Keratinocyte (primary cell): ENCODE data around the gene SYT2. TPM values are rescaled to one million over a fixed set of nuclear protein-coding genes. Genes with fewer than 3 reads are reported as not detected.

Experiments used
- DNase-seq: peaks from one replicate; pipeline ENCODE4 v3.0.0-alpha.2; 2011; ENCODE audit warnings: low read depth, missing footprints, low spot score
- FAIRE-seq: peaks from 2 replicates; lab custom pipeline; 2011; peaks lifted over from hg19 to GRCh38; lab: Jason Lieb, UNC
- H2AFZ ChIP-seq: 2 replicates; pipeline ENCODE4 v1.6.0; 2012; ENCODE audit warnings: low read length, control low read depth, inconsistent platforms; ENCODE audit not compliant: control insufficient read depth
- H3K27ac ChIP-seq: 2 replicates; pipeline ENCODE4 v1.5.1; 2011; ENCODE audit warnings: low read length; ENCODE audit not compliant: control insufficient read depth, insufficient read depth
- H3K27me3 ChIP-seq: 3 replicates; pipeline ENCODE4 v1.6.0; 2011; ENCODE audit warnings: low read length; ENCODE audit not compliant: control insufficient read depth, insufficient read depth; ENCODE audit errors: extremely low read depth
- H3K36me3 ChIP-seq, 2 experiments: 2 replicates in 1 of 2; 3 replicates in 1 of 2; pipeline ENCODE4 v1.5.1; 2011; ENCODE audit warnings: low read length in 2 of 2, mild to moderate bottlenecking in 1 of 2; ENCODE audit not compliant: control insufficient read depth in 2 of 2, insufficient read depth in 2 of 2; ENCODE audit errors: extremely low read depth in 1 of 2
- H3K4me1 ChIP-seq: 3 replicates; pipeline ENCODE4 v1.5.1; 2011; ENCODE audit warnings: low read length; ENCODE audit not compliant: control insufficient read depth, insufficient read depth; ENCODE audit errors: extremely low read depth
- H3K4me2 ChIP-seq: 3 replicates; pipeline ENCODE4 v1.6.0; 2011; ENCODE audit warnings: low read depth, low read length; ENCODE audit not compliant: control insufficient read depth, insufficient read depth; ENCODE audit errors: extremely low read depth
- H3K4me3 ChIP-seq, 3 experiments: fragments of 200-600 bp in 1 of 3; sonication (generic) in 1 of 3; 2 replicates in 2 of 3; 3 replicates in 1 of 3; pipeline ENCODE4 v1.5.1; 2011 to 2016; ENCODE audit warnings: low read length in 3 of 3, mild to moderate bottlenecking in 3 of 3, control low read depth in 2 of 3, inconsistent platforms in 1 of 3, low read depth in 1 of 3, mixed read lengths in 1 of 3, mixed run types in 1 of 3, moderate library complexity in 1 of 3; ENCODE audit not compliant: control insufficient read depth in 2 of 3, insufficient read depth in 2 of 3; ENCODE audit errors: extremely low read depth in 1 of 3
- H3K79me2 ChIP-seq: 2 replicates; pipeline ENCODE4 v1.6.0; 2012; ENCODE audit warnings: low read length; ENCODE audit not compliant: control insufficient read depth, insufficient read depth
- H3K9ac ChIP-seq: 3 replicates; pipeline ENCODE4 v1.6.0; 2011; ENCODE audit warnings: low read length; ENCODE audit not compliant: control insufficient read depth, insufficient read depth; ENCODE audit errors: extremely low read depth
- H3K9me1 ChIP-seq: 3 replicates; pipeline ENCODE4 v1.6.0; 2011; ENCODE audit warnings: low read length; ENCODE audit not compliant: control insufficient read depth, insufficient read depth; ENCODE audit errors: extremely low read depth
- H3K9me3 ChIP-seq: 2 replicates; pipeline ENCODE4 v1.5.1; 2012; ENCODE audit warnings: low read depth, low read length; ENCODE audit not compliant: control insufficient read depth
- H4K20me1 ChIP-seq: 3 replicates; pipeline ENCODE4 v1.6.0; 2011; ENCODE audit warnings: low read length; ENCODE audit not compliant: control insufficient read depth, insufficient read depth; ENCODE audit errors: extremely low read depth
- EZH2 ChIP-seq: IDR thresholded peaks from one replicate; pipeline ENCODE4 v1.6.1; 2012; ENCODE audit warnings: inconsistent platforms, mild to moderate bottlenecking, low read length, moderate library complexity
- dilution Hi-C: fragments of 300-500 bp; cut with MboI; formaldehyde crosslinking; loops from one replicate; pipeline ENCODE4 v1.7.0; 2020; ENCODE audit warnings: low sequenced_read_pairs; ENCODE audit not compliant: extremely low pct_ligation_motif_present
- polyA minus RNA-seq, 3 experiments: library from RNA; depleted of rRNA, polyadenylated mRNA; stranded (reverse); fragments of >200 nt; gene quantifications; 1 replicate in 1 of 3; 2 replicates in 1 of 3; 3 replicates in 1 of 3; pipeline ENCODE4 v1.2.3, GENCODE V29; 2011
- polyA plus RNA-seq, 5 experiments: library from polyadenylated mRNA; depleted of rRNA in 3 of 5; stranded (reverse) in 3 of 5; stranded (forward) in 1 of 5; unstranded in 1 of 5; fragments of >200 nt; gene quantifications; 1 replicate in 1 of 5; 2 replicates in 3 of 5; 3 replicates in 1 of 5; pipeline versions ENCODE4 v1.2.1 to v1.2.3, GENCODE V29; 2011 to 2012; ENCODE audit warnings: missing spikeins in 2 of 5, low read depth in 1 of 5, low replicate concordance in 1 of 5
- TF ChIP-seq, protein P1 (sequence below), 3 experiments: IDR thresholded peaks in 1 of 3; conservative IDR thresholded peaks in 1 of 3; optimal IDR thresholded peaks in 1 of 3; 2 replicates in 2 of 3; 3 replicates in 1 of 3; pipeline versions ENCODE3 to v1.5.1; 2011; ENCODE audit warnings: low read length in 3 of 3, mild to moderate bottlenecking in 3 of 3, moderate library complexity in 2 of 3, control low read depth in 1 of 3, inconsistent platforms in 1 of 3; ENCODE audit not compliant: insufficient read depth in 2 of 3; ENCODE audit errors: extremely low read depth in 1 of 3

SYT2 gene
- polyA plus RNA-seq (0.01 TPM in 2 of 3 replicates, not detected in the other), polyA minus RNA-seq (0.06 to 0.07 TPM in 2 of 3 replicates, not detected in the other)
- not detected for polyA plus RNA-seq (2011; ENCODE audit: low read depth)
- 0.01 TPM in 1 of 2 replicates, not detected in the other for polyA plus RNA-seq (2011; cell fraction: cytosol; rRNA removed)
- polyA plus RNA-seq (2011; cell fraction: nucleus; rRNA removed), result 0.03 and 0.05 TPM in 2 replicates
- polyA plus RNA-seq (2012; ENCODE audit: low replicate concordance), result 0.11 TPM in 1 of 2 replicates, not detected in the other
- not detected for polyA minus RNA-seq (2011; cell fraction: cytosol; rRNA and poly(A)+ RNA removed)
- not detected in 2 replicates for polyA minus RNA-seq (2011; cell fraction: nucleus; rRNA and poly(A)+ RNA removed)

- no peaks in the 10 kb centered on the region for H3K79me2 ChIP-seq
- FAIRE-seq (no peak), DNase-seq (no peak)
- H3K27me3 ChIP-seq, result peaks cover 65% of the 10 kb centered on the region
- dilution Hi-C loops, result no loop called here
- no peaks in the 10 kb centered on the region for H4K20me1 ChIP-seq
- no peaks in the 10 kb centered on the region for H3K9me3 ChIP-seq
- no peak within 1 kb of the TSS for H3K27ac ChIP-seq
- H3K9me1 ChIP-seq, result no peaks in the 10 kb centered on the region
- no peaks in the 10 kb centered on the region for H3K4me1 ChIP-seq
- no peak within 1 kb of the TSS for H3K9ac ChIP-seq
- H3K36me3 ChIP-seq, result no peaks in the 10 kb centered on the region
- TF ChIP-seq, protein P1, sequence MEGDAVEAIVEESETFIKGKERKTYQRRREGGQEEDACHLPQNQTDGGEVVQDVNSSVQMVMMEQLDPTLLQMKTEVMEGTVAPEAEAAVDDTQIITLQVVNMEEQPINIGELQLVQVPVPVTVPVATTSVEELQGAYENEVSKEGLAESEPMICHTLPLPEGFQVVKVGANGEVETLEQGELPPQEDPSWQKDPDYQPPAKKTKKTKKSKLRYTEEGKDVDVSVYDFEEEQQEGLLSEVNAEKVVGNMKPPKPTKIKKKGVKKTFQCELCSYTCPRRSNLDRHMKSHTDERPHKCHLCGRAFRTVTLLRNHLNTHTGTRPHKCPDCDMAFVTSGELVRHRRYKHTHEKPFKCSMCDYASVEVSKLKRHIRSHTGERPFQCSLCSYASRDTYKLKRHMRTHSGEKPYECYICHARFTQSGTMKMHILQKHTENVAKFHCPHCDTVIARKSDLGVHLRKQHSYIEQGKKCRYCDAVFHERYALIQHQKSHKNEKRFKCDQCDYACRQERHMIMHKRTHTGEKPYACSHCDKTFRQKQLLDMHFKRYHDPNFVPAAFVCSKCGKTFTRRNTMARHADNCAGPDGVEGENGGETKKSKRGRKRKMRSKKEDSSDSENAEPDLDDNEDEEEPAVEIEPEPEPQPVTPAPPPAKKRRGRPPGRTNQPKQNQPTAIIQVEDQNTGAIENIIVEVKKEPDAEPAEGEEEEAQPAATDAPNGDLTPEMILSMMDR (optimal IDR thresholded peaks at IDR 0.05 in 1 of 3, IDR thresholded peaks at IDR 0.05 in 1 of 3, conservative IDR thresholded peaks at IDR 0.05 in 1 of 3; ENCODE audit: extremely low read depth in 1 of 3, insufficient read depth in 2 of 3, low read length in 3 of 3), result no peak
- TF ChIP-seq EZH2, result peak; percentile 99
- peak within 1 kb of the TSS; percentile 6 for H3K4me2 ChIP-seq
- H3K4me3 ChIP-seq, result peak within 1 kb of the TSS in 1 of 3 experiments; percentile 28
- no peak within 1 kb of the TSS for H2AFZ ChIP-seq
Observed at GRCh38 chr1:202710070-202711045, at the start of gene SYT2. SYT2 (minus strand) TSS chr1:202710454; CDS start chr1:202605772, 104,682 bp downstream.

DNA sequence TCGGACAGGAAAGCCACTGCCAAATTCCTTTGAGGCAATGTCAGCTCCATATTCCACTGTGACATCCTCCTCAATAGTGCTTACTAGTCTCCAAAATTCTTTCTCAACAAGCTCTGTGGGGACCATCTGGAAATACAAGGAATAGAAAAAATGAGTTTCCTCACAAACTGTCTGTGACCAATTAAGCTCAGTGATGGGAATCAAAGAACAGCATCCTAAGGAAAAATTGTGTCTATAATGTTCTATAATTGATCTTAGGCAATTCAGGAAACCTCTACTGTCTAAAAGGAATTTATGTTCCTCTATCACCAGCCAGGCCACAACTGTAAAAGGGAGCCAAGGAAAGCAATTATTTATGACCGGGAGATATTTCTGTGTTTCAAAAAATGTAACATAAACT is 46.1 kb upstream of the SYT2 start:
- FAIRE-seq, result no peak

More for the DNA sequence above, 46.1 kb upstream of the SYT2 start:
- Histone ChIP-seq H3K79me2 (no peaks in the 10 kb centered on the region), H3K4me3 (no peak overlapping the region), H4K20me1 (no peaks in the 10 kb centered on the region), H3K27ac (no peak overlapping the region), H3K9ac (no peak overlapping the region), H3K9me3 (no peaks in the 10 kb centered on the region), H3K9me1 (no peaks in the 10 kb centered on the region), H3K4me1 (no peaks in the 10 kb centered on the region), H3K36me3 (peaks cover 30 to 33% of the 10 kb centered on the region in 2 experiments), H3K27me3 (no peaks in the 10 kb centered on the region), H3K4me2 (no peak overlapping the region), H2AFZ (no peak overlapping the region)
- dilution Hi-C loops, result no loop called here
- no peak for DNase-seq
- TF ChIP-seq EZH2, result no peak
- TF ChIP-seq, protein P1 (optimal IDR thresholded peaks at IDR 0.05 in 1 of 3, IDR thresholded peaks at IDR 0.05 in 1 of 3, conservative IDR thresholded peaks at IDR 0.05 in 1 of 3; ENCODE audit: extremely low read depth in 1 of 3, insufficient read depth in 2 of 3, low read length in 3 of 3), result no peak
